ENCODE measurements around the gene STX4. TPM values are rescaled to one million over a fixed set of nuclear protein-coding genes. Genes with fewer than 3 reads are reported as not detected.

STX4 gene
- polyA plus RNA-seq, 1 of the 3 experiments (the other 2 are of a cell fraction), result 117 TPM

DNA sequence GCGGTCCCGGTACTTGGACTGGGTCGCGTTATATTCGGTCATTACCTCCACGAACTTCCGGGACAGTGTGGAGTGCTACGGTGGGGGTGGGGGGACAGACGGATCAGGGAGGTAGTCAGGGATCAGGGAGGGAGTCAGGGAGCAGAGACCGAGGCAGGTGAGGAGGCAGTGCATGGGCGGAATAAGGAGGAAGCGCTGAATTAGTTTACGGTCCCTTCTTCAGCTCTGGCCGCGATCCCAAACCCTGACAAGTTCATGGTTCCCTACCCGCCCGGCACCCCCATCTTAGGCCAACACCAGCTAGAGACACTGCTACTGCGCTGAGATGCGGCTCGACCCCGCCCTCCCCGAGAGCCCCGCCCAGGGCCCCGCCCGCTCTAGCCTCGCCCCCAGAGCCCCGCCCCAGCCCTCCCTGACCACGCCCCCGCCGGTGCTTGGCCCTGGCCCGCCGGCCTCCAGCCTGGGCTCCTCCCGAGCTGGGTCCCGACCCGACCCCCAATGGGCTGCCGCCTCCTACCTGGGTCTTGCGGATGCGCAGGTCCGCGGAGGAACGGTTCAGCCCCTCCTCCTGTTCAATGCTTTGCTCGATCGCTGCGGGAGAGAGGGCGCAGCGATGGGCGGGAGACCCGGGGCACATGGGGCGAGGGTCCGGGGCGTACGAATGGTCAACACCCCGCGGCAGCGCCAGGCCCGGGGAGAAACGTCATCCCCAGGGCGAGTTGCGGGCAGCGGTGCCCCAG is 36.2 kb upstream of the STX4 start:
- peak; percentile 97 for DNase-seq
- no peaks in the 10 kb centered on the region for H3K9me2 ChIP-seq
- no peaks in the 10 kb centered on the region for H4K20me1 ChIP-seq (ENCODE audit: insufficient read depth)
- 28% methylated on average over 34 of the region's 60 CpGs for WGBS (ENCODE audit: low lambda C conversion rate)
- peak overlapping the region; percentile 45 to 92; a peak in 3 of 4 replicates for H3K27ac ChIP-seq (ENCODE audit: low read depth in 2 of 2, low read length in 1 of 2)
- peak overlapping the region; percentile 55; the same call in 1 of the 2 replicates for H2AFZ ChIP-seq (ENCODE audit: low read depth)
- peaks cover 14 to 18% of the 10 kb centered on the region in 2 experiments; a peak in 3 of 4 replicates for H3K4me1 ChIP-seq (ENCODE audit: control insufficient read depth in 1 of 2, insufficient read depth in 2 of 2, low read depth in 1 of 2, low read length in 1 of 2)
- H3K79me2 ChIP-seq (ENCODE audit: insufficient read depth), result no peaks in the 10 kb centered on the region
- ChIA-PET POLR2A (interaction anchor here (1.1 kb wide), 1 partner anchor 9 kb away, joined by 5 read pairs; no protein-coding TSS in a partner anchor), CTCF (interaction anchor here (0.6 to 2.6 kb wide), 4 partner anchors 11 to 145 kb away, joined by 3 to 15 read pairs (median 3); partner anchors contain the start of gene HSD3B7)
- peaks cover 2 to 3% of the 10 kb centered on the region in 2 experiments for H3K36me3 ChIP-seq (replicated peaks in 1 of 2; ENCODE audit: control insufficient read depth in 1 of 2, insufficient read depth in 2 of 2, low read length in 1 of 2)
- H3K4me3 ChIP-seq (ENCODE audit: low read depth in 2 of 2, low read length in 1 of 2), result peak overlapping the region in 1 of 2 experiments; percentile 25; a peak in 2 of 4 replicates
- peak overlapping the region; percentile 78 for H3K4me2 ChIP-seq
- H3K9me3 ChIP-seq, result no peaks in the 10 kb centered on the region
- no peaks in the 10 kb centered on the region for H3K27me3 ChIP-seq (ENCODE audit: insufficient read depth)
- H3F3A ChIP-seq (replicated peaks; ENCODE audit: insufficient read depth), result peaks cover 23% of the 10 kb centered on the region
- peak overlapping the region; percentile 65 for H3K9ac ChIP-seq
- no peak for TF ChIP-seq YY1 (IDR thresholded peaks at IDR 0.05; ENCODE audit: low read depth)
- 0 out of 2 replicates have a peak, but pooled peaks have one; percentile 14 for TF ChIP-seq TAF1 (IDR thresholded peaks at IDR 0.05; ENCODE audit: borderline replicate concordance, low read depth, low read length)

DNA sequence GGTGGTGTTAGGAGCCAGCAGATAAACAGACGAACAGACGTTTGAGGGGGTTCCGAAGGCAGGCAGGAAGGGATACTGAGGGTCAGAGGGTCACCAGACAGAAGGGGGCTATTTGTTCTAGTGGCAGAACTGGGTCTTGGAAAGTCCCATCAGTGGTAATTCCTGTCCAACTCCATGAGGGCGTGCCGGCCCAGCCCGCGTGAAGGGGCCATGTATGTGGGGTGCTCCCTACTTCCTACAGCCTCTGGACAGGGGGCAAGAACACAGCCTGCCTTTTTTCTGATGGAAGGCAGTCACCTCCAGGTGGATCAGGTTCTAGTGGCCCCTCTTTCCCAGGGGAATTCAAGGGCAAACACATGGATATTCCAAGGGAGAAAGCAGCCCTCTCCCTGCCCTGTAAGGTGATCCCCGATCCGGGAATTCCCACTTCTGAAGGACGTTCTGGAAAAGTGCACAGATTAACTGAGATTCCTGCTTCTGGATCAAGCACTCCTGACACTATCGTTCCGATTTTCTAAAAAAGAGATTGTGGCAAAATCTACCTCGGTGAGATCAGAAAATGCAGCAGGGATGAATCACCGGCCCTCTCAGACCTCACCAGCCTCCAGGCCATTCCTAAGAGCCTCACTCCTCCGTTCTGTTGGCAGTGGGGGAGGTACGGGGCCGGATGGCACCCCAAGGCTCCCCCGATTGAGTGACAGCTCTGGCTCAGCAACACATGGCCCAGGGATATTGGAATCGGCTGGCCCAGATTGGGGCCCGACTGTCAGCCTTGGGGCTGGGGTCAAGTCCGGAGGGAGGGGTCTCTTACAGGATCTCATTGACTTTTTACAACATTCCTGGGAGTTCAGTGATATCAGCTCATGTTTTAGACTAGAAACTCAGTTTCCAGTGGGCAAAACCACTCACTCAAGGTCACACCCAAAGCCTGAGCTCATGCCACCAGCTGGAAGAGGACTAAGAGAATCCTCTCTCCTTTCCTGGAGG is 35.3 kb upstream of the STX4 start:
- peak overlapping the region; percentile 55 for H2AFZ ChIP-seq (ENCODE audit: low read depth)
- H3K36me3 ChIP-seq (replicated peaks in 1 of 2; ENCODE audit: control insufficient read depth in 1 of 2, insufficient read depth in 2 of 2, low read length in 1 of 2), result peaks cover 2 to 3% of the 10 kb centered on the region in 2 experiments
- H3K9me2 ChIP-seq, result no peaks in the 10 kb centered on the region
- ChIA-PET CTCF (interaction anchor here (0.6 to 2.6 kb wide), 6 partner anchors 12 to 74 kb away, joined by 3 to 15 read pairs (median 4); partner anchors contain the start of genes HSD3B7 and STX1B), POLR2A (interaction anchor here (1.1 kb wide), 1 partner anchor 10 kb away, joined by 5 read pairs; no protein-coding TSS in a partner anchor)
- no peaks in the 10 kb centered on the region for H3K27me3 ChIP-seq (ENCODE audit: insufficient read depth)
- no peaks in the 10 kb centered on the region for H3K9me3 ChIP-seq
- H3K9ac ChIP-seq, result peak overlapping the region; percentile 65
- WGBS (ENCODE audit: low lambda C conversion rate), result 30% methylated on average over 12 of the region's 21 CpGs
- H3K27ac ChIP-seq (ENCODE audit: low read depth in 2 of 2, low read length in 1 of 2), result peak overlapping the region; percentile 45 to 92
- H3K4me2 ChIP-seq, result peak overlapping the region; percentile 78
- no peaks in the 10 kb centered on the region for H4K20me1 ChIP-seq (ENCODE audit: insufficient read depth)
- peaks cover 23% of the 10 kb centered on the region for H3F3A ChIP-seq (replicated peaks; ENCODE audit: insufficient read depth)
- H3K4me1 ChIP-seq (ENCODE audit: control insufficient read depth in 1 of 2, insufficient read depth in 2 of 2, low read depth in 1 of 2, low read length in 1 of 2), result peaks cover 16 to 18% of the 10 kb centered on the region in 2 experiments; a peak in 3 of 4 replicates
- H3K79me2 ChIP-seq (ENCODE audit: insufficient read depth), result no peaks in the 10 kb centered on the region
- DNase-seq, result no peak
- no peak overlapping the region for H3K4me3 ChIP-seq (ENCODE audit: low read depth in 2 of 2, low read length in 1 of 2)
- no peak for TF ChIP-seq CHD2 (IDR thresholded peaks at IDR 0.05; ENCODE audit: low read length, partially characterized antibody)
- no peak for TF ChIP-seq ELF1 (IDR thresholded peaks at IDR 0.05)
- peak; percentile 27; the same call in 1 of the 2 replicates for TF ChIP-seq POLR2AphosphoS5 (IDR thresholded peaks at IDR 0.05; ENCODE audit: low read depth, low read length)
- TF ChIP-seq NRF1 (IDR thresholded peaks at IDR 0.05; ENCODE audit: low read depth, low read length), result no peak
- TF ChIP-seq, protein P1, sequence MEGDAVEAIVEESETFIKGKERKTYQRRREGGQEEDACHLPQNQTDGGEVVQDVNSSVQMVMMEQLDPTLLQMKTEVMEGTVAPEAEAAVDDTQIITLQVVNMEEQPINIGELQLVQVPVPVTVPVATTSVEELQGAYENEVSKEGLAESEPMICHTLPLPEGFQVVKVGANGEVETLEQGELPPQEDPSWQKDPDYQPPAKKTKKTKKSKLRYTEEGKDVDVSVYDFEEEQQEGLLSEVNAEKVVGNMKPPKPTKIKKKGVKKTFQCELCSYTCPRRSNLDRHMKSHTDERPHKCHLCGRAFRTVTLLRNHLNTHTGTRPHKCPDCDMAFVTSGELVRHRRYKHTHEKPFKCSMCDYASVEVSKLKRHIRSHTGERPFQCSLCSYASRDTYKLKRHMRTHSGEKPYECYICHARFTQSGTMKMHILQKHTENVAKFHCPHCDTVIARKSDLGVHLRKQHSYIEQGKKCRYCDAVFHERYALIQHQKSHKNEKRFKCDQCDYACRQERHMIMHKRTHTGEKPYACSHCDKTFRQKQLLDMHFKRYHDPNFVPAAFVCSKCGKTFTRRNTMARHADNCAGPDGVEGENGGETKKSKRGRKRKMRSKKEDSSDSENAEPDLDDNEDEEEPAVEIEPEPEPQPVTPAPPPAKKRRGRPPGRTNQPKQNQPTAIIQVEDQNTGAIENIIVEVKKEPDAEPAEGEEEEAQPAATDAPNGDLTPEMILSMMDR (IDR thresholded peaks at IDR 0.05), result no peak
- TF ChIP-seq, protein P2, sequence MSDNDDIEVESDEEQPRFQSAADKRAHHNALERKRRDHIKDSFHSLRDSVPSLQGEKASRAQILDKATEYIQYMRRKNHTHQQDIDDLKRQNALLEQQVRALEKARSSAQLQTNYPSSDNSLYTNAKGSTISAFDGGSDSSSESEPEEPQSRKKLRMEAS (IDR thresholded peaks at IDR 0.05; ENCODE audit: low read depth), result peak; percentile 78
- TF ChIP-seq, protein P3, sequence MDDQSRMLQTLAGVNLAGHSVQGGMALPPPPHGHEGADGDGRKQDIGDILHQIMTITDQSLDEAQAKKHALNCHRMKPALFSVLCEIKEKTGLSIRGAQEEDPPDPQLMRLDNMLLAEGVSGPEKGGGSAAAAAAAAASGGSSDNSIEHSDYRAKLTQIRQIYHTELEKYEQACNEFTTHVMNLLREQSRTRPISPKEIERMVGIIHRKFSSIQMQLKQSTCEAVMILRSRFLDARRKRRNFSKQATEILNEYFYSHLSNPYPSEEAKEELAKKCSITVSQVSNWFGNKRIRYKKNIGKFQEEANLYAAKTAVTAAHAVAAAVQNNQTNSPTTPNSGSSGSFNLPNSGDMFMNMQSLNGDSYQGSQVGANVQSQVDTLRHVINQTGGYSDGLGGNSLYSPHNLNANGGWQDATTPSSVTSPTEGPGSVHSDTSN (IDR thresholded peaks at IDR 0.05), result peak; percentile 92
- no peak for TF ChIP-seq MEF2A (IDR thresholded peaks at IDR 0.05; ENCODE audit: borderline replicate concordance, low read depth)
- TF ChIP-seq, protein P4, sequence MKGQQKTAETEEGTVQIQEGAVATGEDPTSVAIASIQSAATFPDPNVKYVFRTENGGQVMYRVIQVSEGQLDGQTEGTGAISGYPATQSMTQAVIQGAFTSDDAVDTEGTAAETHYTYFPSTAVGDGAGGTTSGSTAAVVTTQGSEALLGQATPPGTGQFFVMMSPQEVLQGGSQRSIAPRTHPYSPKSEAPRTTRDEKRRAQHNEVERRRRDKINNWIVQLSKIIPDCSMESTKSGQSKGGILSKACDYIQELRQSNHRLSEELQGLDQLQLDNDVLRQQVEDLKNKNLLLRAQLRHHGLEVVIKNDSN (IDR thresholded peaks at IDR 0.05; ENCODE audit: borderline replicate concordance, low read depth), result no peak; the same call in 1 of the 2 replicates
- TF ChIP-seq, protein P5, sequence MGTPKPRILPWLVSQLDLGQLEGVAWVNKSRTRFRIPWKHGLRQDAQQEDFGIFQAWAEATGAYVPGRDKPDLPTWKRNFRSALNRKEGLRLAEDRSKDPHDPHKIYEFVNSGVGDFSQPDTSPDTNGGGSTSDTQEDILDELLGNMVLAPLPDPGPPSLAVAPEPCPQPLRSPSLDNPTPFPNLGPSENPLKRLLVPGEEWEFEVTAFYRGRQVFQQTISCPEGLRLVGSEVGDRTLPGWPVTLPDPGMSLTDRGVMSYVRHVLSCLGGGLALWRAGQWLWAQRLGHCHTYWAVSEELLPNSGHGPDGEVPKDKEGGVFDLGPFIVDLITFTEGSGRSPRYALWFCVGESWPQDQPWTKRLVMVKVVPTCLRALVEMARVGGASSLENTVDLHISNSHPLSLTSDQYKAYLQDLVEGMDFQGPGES (IDR thresholded peaks at IDR 0.05; ENCODE audit: low read depth, low read length), result no peak
- no peak for TF ChIP-seq EZH2phosphoT487 (IDR thresholded peaks at IDR 0.05; ENCODE audit: borderline replicate concordance, low read depth)
- peak; percentile 85; the same call in 1 of the 2 replicates for TF ChIP-seq JUND (IDR thresholded peaks at IDR 0.05)
- peak; percentile 35; the same call in 1 of the 2 replicates for TF ChIP-seq TEAD4 (IDR thresholded peaks at IDR 0.05; ENCODE audit: borderline replicate concordance, insufficient read depth)
- TF ChIP-seq RXRA (IDR thresholded peaks at IDR 0.05; ENCODE audit: borderline replicate concordance, low read depth), result no peak; the same call in 1 of the 2 replicates
- TF ChIP-seq GATA2 (CRISPR knock-in tag; IDR thresholded peaks at IDR 0.05), result no peak
- TF ChIP-seq EP300 (IDR thresholded peaks at IDR 0.05; ENCODE audit: borderline replicate concordance in 1 of 2, low read depth in 1 of 2, low read length in 1 of 2), result peak in 1 of 2 experiments; percentile 53; a peak in 1 of 4 replicates
